Common myeloid progenitor, CD34-positive (primary cell): ENCODE data around the gene DNAH8.

Experiments used
- CTCF ChIA-PET: fragments of 350-600 bp; sonication (Branson Sonifier 250); formaldehyde crosslinking; loops from one replicate; lab custom pipeline; 2021; ENCODE audit warnings: antibody characterized with exemption; lab: Charles Lee
- POLR2A ChIA-PET: fragments of 350-600 bp; sonication (Branson Sonifier 250); formaldehyde crosslinking; loops from one replicate; lab custom pipeline; 2021; ENCODE audit warnings: antibody characterized with exemption; lab: Charles Lee
- DNase-seq, 3 donors: peaks; one replicate each; pipeline versions ENCODE4 v3.0.0 to v3.0.0-alpha.2; 2013
- H3K27ac ChIP-seq, 2 experiments: 1 replicate in 1 of 2; 2 replicates in 1 of 2; pipeline ENCODE4 v1.7.0; 2013; ENCODE audit warnings: inconsistent platforms in 2 of 2, low read length in 2 of 2, mild to moderate bottlenecking in 2 of 2, low read depth in 1 of 2, moderate library complexity in 1 of 2; ENCODE audit not compliant: severe bottlenecking in 2 of 2, insufficient read depth in 1 of 2, poor library complexity in 1 of 2
- H3K27me3 ChIP-seq, 5 experiments: replicated peaks in 2 of 5; 1 replicate in 3 of 5; 2 replicates in 2 of 5; pipeline versions ENCODE4 v1.6.1 to v1.7.0; 2013; ENCODE audit warnings: low read length in 4 of 5, mild to moderate bottlenecking in 2 of 5, moderate library complexity in 2 of 5, inconsistent platforms in 1 of 5; ENCODE audit not compliant: insufficient read depth in 5 of 5, control insufficient read depth in 4 of 5
- H3K36me3 ChIP-seq, 4 experiments: 1 replicate in 2 of 4; 2 replicates in 2 of 4; pipeline versions ENCODE4 v1.6.1 to v1.7.0; 2013; ENCODE audit warnings: low read length in 3 of 4, control low read depth in 1 of 4, mild to moderate bottlenecking in 1 of 4; ENCODE audit not compliant: control insufficient read depth in 4 of 4, insufficient read depth in 4 of 4
- H3K4me1 ChIP-seq, 4 experiments: 1 replicate in 3 of 4; 2 replicates in 1 of 4; pipeline versions ENCODE4 v1.6.1 to v1.7.1; 2013; ENCODE audit warnings: low read length in 3 of 4, mild to moderate bottlenecking in 3 of 4, control low read depth in 1 of 4, inconsistent platforms in 1 of 4, moderate library complexity in 1 of 4; ENCODE audit not compliant: control insufficient read depth in 4 of 4, insufficient read depth in 4 of 4; ENCODE audit errors: control extremely low read depth in 1 of 4
- H3K4me3 ChIP-seq, 7 experiments: 1 replicate in 4 of 7; 2 replicates in 3 of 7; pipeline versions ENCODE4 v1.5.1 to v1.7.0; 2013; ENCODE audit warnings: mild to moderate bottlenecking in 7 of 7, low read length in 6 of 7, moderate library complexity in 6 of 7, inconsistent platforms in 2 of 7, low read depth in 2 of 7, control low read depth in 1 of 7; ENCODE audit not compliant: insufficient read depth in 4 of 7, control insufficient read depth in 1 of 7; ENCODE audit errors: extremely low read depth in 1 of 7
- H3K9me3 ChIP-seq, 5 experiments: 1 replicate in 4 of 5; 2 replicates in 1 of 5; pipeline versions ENCODE4 v1.6.1 to v1.7.1; 2013; ENCODE audit warnings: low read length in 4 of 5, mild to moderate bottlenecking in 2 of 5, inconsistent platforms in 1 of 5, low read depth in 1 of 5, moderate library complexity in 1 of 5; ENCODE audit not compliant: control insufficient read depth in 4 of 5, insufficient read depth in 2 of 5; ENCODE audit errors: control extremely low read depth in 1 of 5
- WGBS: methylation state at CpG from one replicate; pipeline ENCODE4 v1.1.5; 2013; ENCODE audit not compliant: insufficient coverage; 5-methylcytosine and 5-hydroxymethylcytosine counted together

The DNAH8 gene

DNA sequence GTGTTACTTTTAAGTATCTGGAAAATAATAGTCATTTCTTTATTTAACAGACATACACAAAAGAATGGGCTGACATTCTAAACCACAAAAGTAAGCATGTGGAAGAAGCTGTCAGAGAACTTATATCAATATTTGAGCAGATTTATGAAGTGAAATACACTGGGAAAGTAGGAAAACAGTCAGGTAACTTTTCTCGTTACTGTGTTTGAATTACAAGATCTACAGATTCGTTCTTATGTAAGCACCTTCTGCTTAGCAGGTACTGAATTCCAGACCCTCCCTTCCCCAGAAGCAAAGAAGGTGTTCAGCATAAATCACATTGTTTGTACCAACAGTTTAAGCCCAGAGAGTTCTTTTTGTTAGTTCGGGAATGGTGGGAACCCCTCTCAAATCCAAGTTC, 88.0 kb downstream of the DNAH8 start:
- ChIA-PET POLR2A (no interaction called here), CTCF (no interaction called here)
- H3K9me3 ChIP-seq, result peaks cover 0 to 2% (median 0%) of the 10 kb centered on the region in 5 experiments
- no peak overlapping the region for H3K4me3 ChIP-seq
- no peaks in the 10 kb centered on the region for H3K36me3 ChIP-seq
- no peak overlapping the region for H3K27ac ChIP-seq
- 84% methylated on average over 2 of the region's 3 CpGs for WGBS
- peaks cover 3 to 37% (median 13%) of the 10 kb centered on the region in 5 experiments for H3K27me3 ChIP-seq
- DNase-seq, result no peak
- H3K4me1 ChIP-seq, result no peaks in the 10 kb centered on the region

DNA sequence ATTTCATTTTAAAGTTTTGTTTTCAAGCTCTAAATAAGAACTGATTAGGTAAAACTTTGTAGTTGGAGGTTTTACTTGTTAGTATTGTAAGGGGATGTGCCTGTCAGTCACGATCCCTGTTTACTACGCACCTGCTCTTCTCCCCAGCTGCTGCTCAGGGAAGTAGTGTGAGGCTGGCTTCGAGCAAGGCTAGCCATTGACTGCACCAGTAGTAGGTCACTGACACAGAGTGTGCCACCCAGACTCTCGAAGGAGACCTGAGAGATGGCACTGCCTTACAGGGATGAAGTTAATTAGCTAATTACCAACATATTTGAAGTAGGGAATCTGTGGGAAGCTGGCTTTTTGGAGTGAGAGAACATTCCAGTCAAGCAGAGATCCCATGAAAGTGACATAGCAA, 89.2 kb downstream of the DNAH8 start:
- POLR2A ChIA-PET, result no interaction called here
- Histone ChIP-seq H3K36me3 (no peaks in the 10 kb centered on the region), H3K9me3 (peaks cover 0 to 1% (median 0%) of the 10 kb centered on the region in 5 experiments), H3K27me3 (peaks cover 0 to 25% (median 10%) of the 10 kb centered on the region in 5 experiments), H3K4me1 (no peaks in the 10 kb centered on the region), H3K4me3 (no peak overlapping the region), H3K27ac (no peak overlapping the region)
- CTCF ChIA-PET, result no interaction called here
- DNase-seq, result no peak
- WGBS, result 94% methylated on average over 3 of the region's 4 CpGs

DNA sequence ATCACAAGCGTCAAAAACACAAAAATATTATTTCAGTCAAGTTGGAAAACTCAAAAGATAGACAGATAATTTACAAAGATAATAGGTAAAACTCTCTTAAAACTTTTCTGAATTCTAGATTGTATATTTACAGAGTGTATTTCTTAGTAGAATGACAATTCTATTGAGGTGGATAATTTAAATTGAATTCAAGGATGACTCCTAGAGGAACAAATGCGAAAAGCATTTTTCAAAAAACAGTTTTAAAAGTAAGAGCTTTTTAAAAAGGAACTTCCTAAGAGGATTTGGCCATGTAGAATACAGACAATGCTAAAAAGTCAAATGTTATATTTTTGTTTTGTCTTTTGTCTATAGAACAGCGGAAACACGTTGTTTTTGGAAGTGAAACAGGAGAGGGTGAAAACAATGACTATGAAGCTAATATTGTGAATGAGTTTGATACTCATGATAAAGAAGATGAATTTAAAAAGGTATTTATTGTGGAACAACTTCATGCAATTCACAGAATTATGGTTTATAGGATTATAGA, 90.1 kb downstream of the DNAH8 start:
- Histone ChIP-seq H3K4me3 (no peak overlapping the region), H3K27me3 (peaks cover 0 to 23% (median 9%) of the 10 kb centered on the region in 5 experiments), H3K27ac (no peak overlapping the region), H3K36me3 (no peaks in the 10 kb centered on the region), H3K4me1 (no peaks in the 10 kb centered on the region), H3K9me3 (no peaks in the 10 kb centered on the region)
- DNase-seq, result no peak
- ChIA-PET POLR2A (no interaction called here), CTCF (no interaction called here)
- WGBS, result 93% methylated on average over 3 of the region's 4 CpGs

DNA sequence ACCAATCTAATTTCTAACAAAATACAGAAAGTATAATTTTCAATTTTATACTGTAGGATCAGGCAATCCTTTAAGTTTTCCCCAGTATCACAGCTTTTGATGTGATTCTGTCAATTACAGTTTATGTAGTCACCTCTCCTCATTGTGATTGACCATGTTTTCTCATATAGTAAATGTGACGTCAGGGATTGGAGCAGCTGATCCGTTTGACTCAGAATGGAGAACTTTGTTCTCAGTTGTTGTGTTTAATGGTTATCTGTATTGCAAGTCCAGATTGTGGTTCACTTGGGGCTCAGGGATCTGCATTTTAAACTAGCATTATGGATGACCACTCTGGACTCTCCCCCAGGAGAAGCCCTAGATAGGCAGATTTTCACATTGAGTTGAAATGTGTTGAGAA, 90.6 kb downstream of the DNAH8 start:
- DNase-seq, result no peak
- H3K36me3 ChIP-seq, result no peaks in the 10 kb centered on the region
- H3K9me3 ChIP-seq, result no peaks in the 10 kb centered on the region
- WGBS, result no CpG with 5 or more reads among the region's 2 CpGs
- no peak overlapping the region for H3K27ac ChIP-seq
- no peak overlapping the region for H3K4me3 ChIP-seq
- POLR2A ChIA-PET, result no interaction called here
- peaks cover 0 to 19% (median 9%) of the 10 kb centered on the region in 5 experiments for H3K27me3 ChIP-seq
- no peaks in the 10 kb centered on the region for H3K4me1 ChIP-seq
- CTCF ChIA-PET, result no interaction called here

DNA sequence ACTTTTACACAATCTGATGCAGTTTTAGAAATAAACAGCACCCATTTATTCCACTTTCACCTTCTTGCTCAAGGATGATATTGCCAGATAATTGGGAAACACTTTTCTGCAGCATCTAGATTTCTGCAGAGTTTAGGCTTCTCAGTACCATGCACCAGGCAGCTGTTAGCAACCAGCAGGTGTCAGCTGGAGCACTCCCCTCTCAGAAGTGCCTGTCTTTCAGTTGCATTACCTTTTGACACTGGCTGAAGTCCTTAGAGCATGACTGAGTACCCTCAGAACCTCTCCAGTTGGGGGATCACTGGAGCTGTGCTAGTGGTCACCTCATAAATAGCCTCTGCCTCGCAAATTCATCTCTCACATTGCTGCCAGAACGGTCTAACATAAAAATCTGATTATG, 91.2 kb downstream of the DNAH8 start:
- Histone ChIP-seq H3K4me3 (no peak overlapping the region), H3K9me3 (no peaks in the 10 kb centered on the region), H3K36me3 (no peaks in the 10 kb centered on the region), H3K27me3 (peaks cover 0 to 19% (median 9%) of the 10 kb centered on the region in 5 experiments), H3K27ac (no peak overlapping the region), H3K4me1 (no peaks in the 10 kb centered on the region)
- CTCF ChIA-PET, result no interaction called here
- no CpG with 5 or more reads among the region's 2 CpGs for WGBS
- POLR2A ChIA-PET, result no interaction called here
- DNase-seq, result no peak

DNA sequence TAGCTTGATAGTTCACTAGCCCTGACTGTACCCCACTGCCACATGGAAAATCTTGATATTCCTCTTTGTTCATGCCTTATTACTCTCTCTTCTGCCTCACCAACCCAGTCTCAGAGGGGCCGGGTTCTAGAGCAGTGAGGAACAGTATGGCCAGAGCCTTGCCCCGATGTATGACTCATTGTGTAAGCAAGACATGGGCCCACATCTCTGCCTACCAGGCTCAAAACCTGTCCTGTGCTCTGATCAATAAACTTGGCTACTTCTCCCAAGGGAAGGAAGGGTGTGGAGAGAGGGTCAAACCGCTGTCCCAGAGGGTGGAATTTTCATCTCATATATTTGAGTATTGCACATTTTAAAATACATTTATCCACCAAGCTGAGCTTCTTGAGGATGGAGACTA, 91.7 kb downstream of the DNAH8 start:
- Histone ChIP-seq H3K4me3 (no peak overlapping the region), H3K9me3 (no peaks in the 10 kb centered on the region), H3K36me3 (no peaks in the 10 kb centered on the region), H3K27ac (no peak overlapping the region), H3K4me1 (no peaks in the 10 kb centered on the region), H3K27me3 (peaks cover 0 to 15% (median 6%) of the 10 kb centered on the region in 5 experiments)
- ChIA-PET CTCF (no interaction called here), POLR2A (no interaction called here)
- WGBS, result 90% methylated on average over 2 of the region's 3 CpGs
- DNase-seq, result no peak

DNA sequence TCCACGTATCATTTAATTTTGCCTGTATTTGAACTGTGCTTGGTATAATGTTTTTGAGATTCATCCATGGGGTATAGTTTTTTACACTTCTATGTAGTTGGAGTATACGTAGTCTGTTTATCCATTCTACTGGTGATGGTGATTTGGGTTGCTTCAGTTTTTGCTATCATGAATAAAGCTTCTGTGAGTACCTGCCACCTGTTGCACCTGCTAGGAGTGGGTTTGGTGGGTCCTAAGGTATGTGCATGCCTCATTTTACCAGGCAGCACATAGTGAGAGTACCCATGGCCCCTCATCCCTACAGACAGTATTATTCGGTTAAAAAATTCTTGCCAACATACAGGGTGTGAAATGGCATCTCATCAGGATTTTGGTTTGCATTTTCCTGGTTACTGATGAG, 92.9 kb downstream of the DNAH8 start:
- no peak for DNase-seq
- no peak overlapping the region for H3K27ac ChIP-seq
- H3K4me3 ChIP-seq, result no peak overlapping the region
- WGBS, result 100% methylated on average over 2 of the region's 3 CpGs
- peaks cover 0 to 19% (median 10%) of the 10 kb centered on the region in 5 experiments for H3K27me3 ChIP-seq
- no peaks in the 10 kb centered on the region for H3K36me3 ChIP-seq
- ChIA-PET POLR2A (no interaction called here), CTCF (no interaction called here)
- H3K4me1 ChIP-seq, result no peaks in the 10 kb centered on the region
- no peaks in the 10 kb centered on the region for H3K9me3 ChIP-seq
